GM23338 (cell line): ENCODE data around the gene LAP3. TPM values are rescaled to one million over a fixed set of nuclear protein-coding genes. Genes with fewer than 3 reads are reported as not detected.

Experiments used
- ATAC-seq: fragments of 200-7000 bp; cut with Tn5 transposase; 3 replicates; pipeline ENCODE4 v1.9.1; 2020
- DNase-seq: peaks from one replicate; pipeline ENCODE4 v3.0.0-alpha.2; 2015; ENCODE audit warnings: low spot score
- H2AFZ ChIP-seq: fragments of 200-600 bp; sonication (generic); 2 replicates; pipeline ENCODE4 v1.8.0; 2016; ENCODE audit warnings: antibody characterized with exemption, mild to moderate bottlenecking, moderate library complexity
- H3F3A ChIP-seq: fragments of 200-600 bp; sonication (generic); replicated peaks from 2 replicates; pipeline ENCODE4 v1.8.0; 2017; ENCODE audit warnings: antibody characterized with exemption, mixed run types, low read depth
- H3K27ac ChIP-seq: fragments of 200-600 bp; sonication (generic); 2 replicates; pipeline ENCODE4 v1.6.1; 2016; ENCODE audit warnings: low read depth
- H3K27me3 ChIP-seq: fragments of 200-600 bp; sonication (generic); 2 replicates; pipeline ENCODE4 v1.8.0; 2016; ENCODE audit warnings: mild to moderate bottlenecking, mixed run types, moderate library complexity; ENCODE audit not compliant: insufficient read depth
- H3K36me3 ChIP-seq: fragments of 200-600 bp; sonication (generic); 2 replicates; pipeline ENCODE4 v1.8.0; 2016; ENCODE audit warnings: mild to moderate bottlenecking; ENCODE audit not compliant: insufficient read depth
- H3K4me1 ChIP-seq: fragments of 200-600 bp; sonication (generic); 2 replicates; pipeline ENCODE4 v1.8.0; 2016; ENCODE audit warnings: mild to moderate bottlenecking, moderate library complexity; ENCODE audit not compliant: insufficient read depth
- H3K4me2 ChIP-seq: fragments of 200-600 bp; sonication (generic); 2 replicates; pipeline ENCODE4 v1.7.1; 2017; ENCODE audit warnings: mixed run types
- H3K4me3 ChIP-seq: fragments of 200-600 bp; sonication (generic); 2 replicates; pipeline ENCODE4 v1.6.1; 2016; ENCODE audit warnings: mixed run types
- H3K79me2 ChIP-seq: fragments of 200-600 bp; sonication (generic); replicated peaks from 2 replicates; pipeline ENCODE4 v1.8.0; 2017; ENCODE audit warnings: mild to moderate bottlenecking; ENCODE audit not compliant: insufficient read depth
- H3K9me2 ChIP-seq: fragments of 200-600 bp; sonication (generic); 2 replicates; pipeline ENCODE4 v1.8.0; 2017; ENCODE audit not compliant: insufficient read depth
- H4K20me1 ChIP-seq: fragments of 200-600 bp; sonication (generic); replicated peaks from 2 replicates; pipeline ENCODE4 v1.8.0; 2017; ENCODE audit warnings: mild to moderate bottlenecking; ENCODE audit not compliant: insufficient read depth
- H3K27ac Mint-ChIP-seq: 2 replicates; pipeline ENCODE4 v1.8.0; 2020; ENCODE audit warnings: inconsistent platforms, mild to moderate bottlenecking, moderate library complexity, mixed read lengths
- H3K27me3 Mint-ChIP-seq: 3 replicates; pipeline ENCODE4 v1.8.0; 2022; ENCODE audit warnings: low read depth, mild to moderate bottlenecking, moderate library complexity, mixed read lengths, inconsistent platforms; ENCODE audit not compliant: insufficient read depth, poor library complexity
- H3K36me3 Mint-ChIP-seq: 3 replicates; pipeline ENCODE4 v1.8.0; 2021; ENCODE audit warnings: low read depth, mild to moderate bottlenecking, inconsistent platforms, moderate library complexity, mixed read lengths
- H3K4me1 Mint-ChIP-seq: 3 replicates; pipeline ENCODE4 v1.8.0; 2020; ENCODE audit warnings: mild to moderate bottlenecking, inconsistent platforms, mixed read lengths
- H3K4me3 Mint-ChIP-seq: 3 replicates; pipeline ENCODE4 v1.8.0; 2021; ENCODE audit warnings: moderate library complexity, mild to moderate bottlenecking, inconsistent platforms, mixed read lengths
- H3K9me3 Mint-ChIP-seq: 3 replicates; pipeline ENCODE4 v1.8.0; 2020; ENCODE audit warnings: moderate library complexity, mild to moderate bottlenecking, inconsistent platforms, mixed read lengths
- CREB1 ChIP-seq: fragments of 250-450 bp; sonication (Bioruptor Pico); IDR thresholded peaks from 2 replicates; pipeline ENCODE4 v1.5.0; 2020; ENCODE audit warnings: low read depth, mild to moderate bottlenecking, moderate library complexity
- CTCF ChIP-seq, 2 experiments: fragments of 200-600 bp in 1 of 2; sonication (generic) in 1 of 2; conservative IDR thresholded peaks; 2 replicates each; pipeline versions ENCODE4 v1.5.1 to v1.6.1; 2016 to 2017; ENCODE audit warnings: antibody characterized with exemption in 2 of 2, low read depth in 2 of 2, mild to moderate bottlenecking in 2 of 2, moderate library complexity in 1 of 2
- ETS1 ChIP-seq: IDR thresholded peaks from 2 replicates; pipeline ENCODE4 v1.6.1; 2016; ENCODE audit warnings: antibody characterized with exemption
- EZH2 ChIP-seq: fragments of 200-600 bp; sonication (generic); IDR thresholded peaks from one replicate; pipeline ENCODE4 v1.8.0; 2017; ENCODE audit warnings: antibody characterized with exemption, mild to moderate bottlenecking, low read depth; ENCODE audit not compliant: unreplicated experiment
- EZH2phosphoT487 ChIP-seq: fragments of 200-600 bp; sonication (generic); IDR thresholded peaks from one replicate; pipeline ENCODE4 v1.8.1; 2018; ENCODE audit warnings: antibody characterized with exemption; ENCODE audit not compliant: unreplicated experiment
- JUNB ChIP-seq: IDR thresholded peaks from one replicate; pipeline ENCODE4 v1.6.1; 2016; ENCODE audit warnings: antibody characterized with exemption; ENCODE audit not compliant: unreplicated experiment
- NANOG ChIP-seq: IDR thresholded peaks from 2 replicates; pipeline ENCODE4 v1.6.1; 2016; ENCODE audit warnings: antibody characterized with exemption, borderline replicate concordance
- POLR2AphosphoS5 ChIP-seq: IDR thresholded peaks from 2 replicates; pipeline ENCODE4 v1.6.1; 2016; ENCODE audit warnings: antibody characterized with exemption, low read depth
- REST ChIP-seq: IDR thresholded peaks from one replicate; pipeline ENCODE4 v1.6.1; 2018; ENCODE audit warnings: antibody characterized with exemption; ENCODE audit not compliant: unreplicated experiment
- STAT1 ChIP-seq: IDR thresholded peaks from one replicate; pipeline ENCODE4 v1.6.1; 2016; ENCODE audit warnings: antibody characterized with exemption; ENCODE audit not compliant: unreplicated experiment
- ZNF114 ChIP-seq: fragments of 250-450 bp; sonication (Bioruptor Pico); IDR thresholded peaks from 2 replicates; pipeline ENCODE4 v1.5.0; 2020; ENCODE audit warnings: mild to moderate bottlenecking, moderate library complexity
- ZNF331 ChIP-seq: fragments of 250-450 bp; sonication (Bioruptor Pico); IDR thresholded peaks from 2 replicates; pipeline ENCODE4 v1.5.0; 2020; ENCODE audit warnings: low read depth, mild to moderate bottlenecking, moderate library complexity
- polyA plus RNA-seq: library from polyadenylated mRNA; unstranded; fragments of >200 nt; fragmentation: Nextera tagmentation; extraction: Ambion mirVana; gene quantifications from 2 replicates; pipeline ENCODE4 v1.2.1, GENCODE V29; 2016
- total RNA-seq: library from RNA; depleted of rRNA; stranded (reverse); fragments of >200 nt; shearing (Covaris generic); gene quantifications from 2 replicates; pipeline ENCODE4 v1.2.3, GENCODE V29; 2014
- TF ChIP-seq, protein P1 (sequence below): fragments of 250-450 bp; sonication (Bioruptor Pico); IDR thresholded peaks from 2 replicates; pipeline ENCODE4 v1.5.0; 2020; ENCODE audit warnings: mild to moderate bottlenecking, moderate library complexity

LAP3 gene
- total and polyA plus RNA-seq, 2 experiments from 2014 or later, result 28.6 to 63.6 TPM

DNA sequence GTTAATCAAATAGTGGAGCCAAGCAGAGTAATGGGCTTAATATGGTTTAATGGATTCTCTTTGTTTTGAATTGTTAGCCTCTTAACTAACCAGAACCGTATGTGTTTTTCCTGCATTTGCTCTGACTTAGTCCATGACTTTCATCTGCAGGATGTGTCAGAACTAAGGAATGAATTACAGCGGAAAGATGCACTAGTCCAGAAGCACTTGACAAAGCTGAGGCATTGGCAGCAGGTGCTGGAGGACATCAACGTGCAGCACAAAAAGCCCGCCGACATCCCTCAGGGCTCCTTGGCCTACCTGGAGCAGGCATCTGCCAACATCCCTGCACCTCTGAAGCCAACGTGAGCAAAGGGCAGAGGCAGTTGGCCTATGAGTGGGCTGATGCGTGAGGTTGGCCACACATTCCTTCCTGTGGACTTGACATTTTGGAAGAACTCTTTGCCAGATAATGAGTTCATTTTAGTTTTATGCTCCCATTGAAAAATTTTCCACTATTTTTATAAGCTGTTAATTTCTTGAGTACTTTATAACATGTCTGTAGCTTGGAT, 46.5 kb downstream of the LAP3 start:
- Histone ChIP-seq H3K4me2 (no peak overlapping the region), H4K20me1 (peaks cover 48% of the 10 kb centered on the region), H3K4me1 (no peaks in the 10 kb centered on the region), H3K36me3 (peaks cover 81% of the 10 kb centered on the region), H3K27ac (no peak overlapping the region), H3K27me3 (no peaks in the 10 kb centered on the region), H3K9me2 (no peaks in the 10 kb centered on the region), H3K4me3 (no peak overlapping the region), H3F3A (no peaks in the 10 kb centered on the region), H2AFZ (no peak overlapping the region), H3K79me2 (peaks cover 48% of the 10 kb centered on the region)
- Mint-ChIP-seq H3K27ac (no peak overlapping the region), H3K36me3 (peaks cover 96% of the 10 kb centered on the region), H3K4me1 (peaks cover 4% of the 10 kb centered on the region; the same call in 2 of the 3 replicates), H3K9me3 (no peaks in the 10 kb centered on the region), H3K4me3 (no peak overlapping the region), H3K27me3 (peaks cover 2% of the 10 kb centered on the region)
- no peak for DNase-seq
- TF ChIP-seq ETS1 (no peak), POLR2AphosphoS5 (no peak), EZH2phosphoT487 (no peak), JUNB (no peak), CTCF (conservative IDR thresholded peaks at IDR 0.05; ENCODE audit: low read depth in 2 of 2) (no peak), EZH2 (no peak), ZNF114 (CRISPR knock-in tag) (no peak), REST (no peak), CREB1 (no peak), ZNF331 (CRISPR knock-in tag) (no peak), STAT1 (no peak), NANOG (no peak)
- TF ChIP-seq, protein P1, sequence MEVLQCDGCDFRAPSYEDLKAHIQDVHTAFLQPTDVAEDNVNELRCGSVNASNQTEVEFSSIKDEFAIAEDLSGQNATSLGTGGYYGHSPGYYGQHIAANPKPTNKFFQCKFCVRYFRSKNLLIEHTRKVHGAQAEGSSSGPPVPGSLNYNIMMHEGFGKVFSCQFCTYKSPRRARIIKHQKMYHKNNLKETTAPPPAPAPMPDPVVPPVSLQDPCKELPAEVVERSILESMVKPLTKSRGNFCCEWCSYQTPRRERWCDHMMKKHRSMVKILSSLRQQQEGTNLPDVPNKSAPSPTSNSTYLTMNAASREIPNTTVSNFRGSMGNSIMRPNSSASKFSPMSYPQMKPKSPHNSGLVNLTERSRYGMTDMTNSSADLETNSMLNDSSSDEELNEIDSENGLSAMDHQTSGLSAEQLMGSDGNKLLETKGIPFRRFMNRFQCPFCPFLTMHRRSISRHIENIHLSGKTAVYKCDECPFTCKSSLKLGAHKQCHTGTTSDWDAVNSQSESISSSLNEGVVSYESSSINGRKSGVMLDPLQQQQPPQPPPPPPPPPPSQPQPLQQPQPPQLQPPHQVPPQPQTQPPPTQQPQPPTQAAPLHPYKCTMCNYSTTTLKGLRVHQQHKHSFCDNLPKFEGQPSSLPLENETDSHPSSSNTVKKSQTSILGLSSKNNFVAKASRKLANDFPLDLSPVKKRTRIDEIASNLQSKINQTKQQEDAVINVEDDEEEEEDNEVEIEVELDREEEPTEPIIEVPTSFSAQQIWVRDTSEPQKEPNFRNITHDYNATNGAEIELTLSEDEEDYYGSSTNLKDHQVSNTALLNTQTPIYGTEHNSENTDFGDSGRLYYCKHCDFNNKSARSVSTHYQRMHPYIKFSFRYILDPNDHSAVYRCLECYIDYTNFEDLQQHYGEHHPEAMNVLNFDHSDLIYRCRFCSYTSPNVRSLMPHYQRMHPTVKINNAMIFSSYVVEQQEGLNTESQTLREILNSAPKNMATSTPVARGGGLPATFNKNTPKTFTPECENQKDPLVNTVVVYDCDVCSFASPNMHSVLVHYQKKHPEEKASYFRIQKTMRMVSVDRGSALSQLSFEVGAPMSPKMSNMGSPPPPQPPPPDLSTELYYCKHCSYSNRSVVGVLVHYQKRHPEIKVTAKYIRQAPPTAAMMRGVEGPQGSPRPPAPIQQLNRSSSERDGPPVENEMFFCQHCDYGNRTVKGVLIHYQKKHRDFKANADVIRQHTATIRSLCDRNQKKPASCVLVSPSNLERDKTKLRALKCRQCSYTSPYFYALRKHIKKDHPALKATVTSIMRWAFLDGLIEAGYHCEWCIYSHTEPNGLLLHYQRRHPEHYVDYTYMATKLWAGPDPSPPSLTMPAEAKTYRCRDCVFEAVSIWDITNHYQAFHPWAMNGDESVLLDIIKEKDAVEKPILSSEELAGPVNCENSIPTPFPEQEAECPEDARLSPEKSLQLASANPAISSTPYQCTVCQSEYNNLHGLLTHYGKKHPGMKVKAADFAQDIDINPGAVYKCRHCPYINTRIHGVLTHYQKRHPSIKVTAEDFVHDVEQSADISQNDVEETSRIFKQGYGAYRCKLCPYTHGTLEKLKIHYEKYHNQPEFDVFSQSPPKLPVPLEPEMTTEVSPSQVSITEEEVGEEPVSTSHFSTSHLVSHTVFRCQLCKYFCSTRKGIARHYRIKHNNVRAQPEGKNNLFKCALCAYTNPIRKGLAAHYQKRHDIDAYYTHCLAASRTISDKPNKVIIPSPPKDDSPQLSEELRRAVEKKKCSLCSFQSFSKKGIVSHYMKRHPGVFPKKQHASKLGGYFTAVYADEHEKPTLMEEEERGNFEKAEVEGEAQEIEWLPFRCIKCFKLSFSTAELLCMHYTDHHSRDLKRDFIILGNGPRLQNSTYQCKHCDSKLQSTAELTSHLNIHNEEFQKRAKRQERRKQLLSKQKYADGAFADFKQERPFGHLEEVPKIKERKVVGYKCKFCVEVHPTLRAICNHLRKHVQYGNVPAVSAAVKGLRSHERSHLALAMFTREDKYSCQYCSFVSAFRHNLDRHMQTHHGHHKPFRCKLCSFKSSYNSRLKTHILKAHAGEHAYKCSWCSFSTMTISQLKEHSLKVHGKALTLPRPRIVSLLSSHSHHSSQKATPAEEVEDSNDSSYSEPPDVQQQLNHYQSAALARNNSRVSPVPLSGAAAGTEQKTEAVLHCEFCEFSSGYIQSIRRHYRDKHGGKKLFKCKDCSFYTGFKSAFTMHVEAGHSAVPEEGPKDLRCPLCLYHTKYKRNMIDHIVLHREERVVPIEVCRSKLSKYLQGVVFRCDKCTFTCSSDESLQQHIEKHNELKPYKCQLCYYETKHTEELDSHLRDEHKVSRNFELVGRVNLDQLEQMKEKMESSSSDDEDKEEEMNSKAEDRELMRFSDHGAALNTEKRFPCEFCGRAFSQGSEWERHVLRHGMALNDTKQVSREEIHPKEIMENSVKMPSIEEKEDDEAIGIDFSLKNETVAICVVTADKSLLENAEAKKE (CRISPR knock-in tag), result no peak
- no peak for ATAC-seq
